Natural killer cell treated with Interleukin-12 subunit alpha and Interleukin-12 subunit beta and Interleukin-15 and Interleukin-18, amount 100 ng/mL, for 72 hours (primary cell): ENCODE measurements around the gene RANGRF. TPM values are rescaled to one million over a fixed set of nuclear protein-coding genes. Genes with fewer than 3 reads are reported as not detected.
A peak's percentile ranks its signal among the peaks of the same experiment; 100 is the strongest.

Source experiments
- ATAC-seq, 2 donors: fragments of 150-1000 bp; cut with Tn5 transposase in 1 of 2; sonication (Bioruptor Pico), chemical (Tn5 transposase) in 1 of 2; 2 replicates each; pipeline ENCODE4 v1.10.0; 2021
- DNase-seq: peaks from one replicate; pipeline ENCODE4 v3.0.0; 2022; ENCODE audit warnings: low spot score
- H3K27ac Mint-ChIP-seq, 2 donors: 1 replicate in 1 of 2; 2 replicates in 1 of 2; pipeline ENCODE4 v1.8.0; 2022; ENCODE audit warnings: mixed read lengths in 2 of 2, mild to moderate bottlenecking in 1 of 2, moderate library complexity in 1 of 2
- H3K27me3 Mint-ChIP-seq, 2 donors: 1 replicate in 1 of 2; 2 replicates in 1 of 2; pipeline ENCODE4 v1.8.0; 2022; ENCODE audit warnings: mixed read lengths in 2 of 2
- H3K36me3 Mint-ChIP-seq: one replicate; pipeline ENCODE4 v1.8.0; 2022; ENCODE audit warnings: mixed read lengths
- H3K4me1 Mint-ChIP-seq, 2 donors: 1 replicate in 1 of 2; 2 replicates in 1 of 2; pipeline ENCODE4 v1.8.0; 2022; ENCODE audit warnings: low read depth in 2 of 2, mixed read lengths in 2 of 2, mild to moderate bottlenecking in 1 of 2
- H3K4me3 Mint-ChIP-seq: one replicate; pipeline ENCODE4 v1.8.0; 2022; ENCODE audit warnings: mixed read lengths
- H3K9me3 Mint-ChIP-seq: 2 replicates; pipeline ENCODE4 v1.8.0; 2022; ENCODE audit warnings: mixed read lengths
- total RNA-seq, 2 donors: library from RNA; stranded (reverse); gene quantifications; one replicate each; pipeline ENCODE4 v1.2.3, GENCODE V29; 2022

RANGRF gene
- total RNA-seq, 2 donors from 2014 or later: 46.9 to 62.8 TPM

- Mint-ChIP-seq H3K27ac (no peak overlapping the region), H3K36me3 (no peaks in the 10 kb centered on the region), H3K27me3 (peaks cover 8% of the 10 kb centered on the region in 2 donors), H3K4me3 (no peak overlapping the region), H3K4me1 (no peaks in the 10 kb centered on the region), H3K9me3 (no peaks in the 10 kb centered on the region)
- DNase-seq (no peak), ATAC-seq (no peak)
Measured at GRCh38 chr17:8312726-8313600, 24.5 kb downstream of the RANGRF start.

DNA sequence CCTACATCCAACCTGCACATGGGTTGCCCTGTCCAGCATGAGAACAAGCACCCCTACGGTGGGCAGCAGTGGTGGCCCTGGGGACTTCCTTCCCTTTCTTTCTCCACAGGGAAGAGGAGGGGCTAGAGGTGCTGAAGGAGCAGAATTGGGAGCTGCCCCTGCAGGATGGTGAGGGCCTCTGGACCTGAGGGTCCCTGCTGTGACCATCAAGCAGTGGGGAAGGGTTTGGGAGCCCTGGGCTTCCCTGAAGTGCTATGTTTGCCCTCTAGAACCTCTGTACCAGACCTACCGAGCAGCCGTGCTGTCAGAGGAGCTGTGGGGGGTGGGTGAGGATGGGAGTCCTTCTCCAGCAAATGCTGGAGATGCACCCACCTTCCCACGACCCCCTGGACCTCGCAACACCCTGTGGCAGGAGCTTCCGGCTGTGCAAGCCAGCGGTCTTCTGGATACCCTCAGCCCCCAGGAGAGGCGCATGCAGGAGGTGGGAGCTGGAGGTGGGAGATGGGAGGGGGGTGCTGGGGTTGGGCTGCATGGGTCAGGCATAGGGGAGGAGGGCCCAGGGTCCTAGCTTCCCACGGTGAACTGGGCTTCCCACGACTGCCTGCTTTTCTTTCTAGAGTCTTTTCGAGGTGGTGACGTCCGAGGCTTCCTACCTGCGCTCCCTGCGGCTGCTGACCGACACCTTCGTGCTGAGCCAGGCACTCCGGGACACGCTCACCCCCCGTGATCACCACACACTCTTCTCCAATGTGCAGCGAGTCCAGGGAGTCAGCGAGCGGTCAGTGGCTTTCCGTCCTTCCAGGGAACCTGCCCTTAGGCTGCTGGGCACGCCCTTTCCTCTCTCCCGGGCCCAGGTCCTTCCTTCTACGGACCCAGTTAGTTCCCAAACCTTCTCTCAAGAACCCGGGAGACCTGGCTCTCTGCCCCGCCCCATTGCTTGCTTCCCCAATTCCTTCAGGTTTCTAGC is 26.6 kb downstream of the RANGRF start:
- H3K4me1 Mint-ChIP-seq: no peaks in the 10 kb centered on the region
- ATAC-seq: no peak
- H3K9me3 Mint-ChIP-seq: no peaks in the 10 kb centered on the region
- no peaks in the 10 kb centered on the region for H3K36me3 Mint-ChIP-seq
- DNase-seq: no peak
- H3K27ac Mint-ChIP-seq: no peak overlapping the region
- H3K4me3 Mint-ChIP-seq: no peak overlapping the region
- peaks cover 8% of the 10 kb centered on the region in 2 donors for H3K27me3 Mint-ChIP-seq

GRCh38 chr17:8315764-8316217 is 27.3 kb downstream of the RANGRF start:
- DNase-seq (no peak), ATAC-seq (no peak)
- Mint-ChIP-seq H3K4me1 (no peaks in the 10 kb centered on the region), H3K4me3 (no peak overlapping the region), H3K9me3 (no peaks in the 10 kb centered on the region), H3K36me3 (no peaks in the 10 kb centered on the region), H3K27me3 (peaks cover 8% of the 10 kb centered on the region in 2 donors), H3K27ac (no peak overlapping the region)

- Mint-ChIP-seq H3K27me3 (peaks cover 8% of the 10 kb centered on the region in 2 donors), H3K9me3 (no peaks in the 10 kb centered on the region), H3K36me3 (no peaks in the 10 kb centered on the region), H3K4me3 (no peak overlapping the region), H3K4me1 (no peaks in the 10 kb centered on the region), H3K27ac (no peak overlapping the region)
- ATAC-seq (no peak), DNase-seq (no peak)
Measured at GRCh38 chr17:8318010-8318935, 29.8 kb downstream of the RANGRF start.

GRCh38 chr17:8320262-8320661 is 31.8 kb downstream of the RANGRF start:
- no peaks in the 10 kb centered on the region for H3K36me3 Mint-ChIP-seq
- H3K4me1 Mint-ChIP-seq: no peaks in the 10 kb centered on the region

DNA sequence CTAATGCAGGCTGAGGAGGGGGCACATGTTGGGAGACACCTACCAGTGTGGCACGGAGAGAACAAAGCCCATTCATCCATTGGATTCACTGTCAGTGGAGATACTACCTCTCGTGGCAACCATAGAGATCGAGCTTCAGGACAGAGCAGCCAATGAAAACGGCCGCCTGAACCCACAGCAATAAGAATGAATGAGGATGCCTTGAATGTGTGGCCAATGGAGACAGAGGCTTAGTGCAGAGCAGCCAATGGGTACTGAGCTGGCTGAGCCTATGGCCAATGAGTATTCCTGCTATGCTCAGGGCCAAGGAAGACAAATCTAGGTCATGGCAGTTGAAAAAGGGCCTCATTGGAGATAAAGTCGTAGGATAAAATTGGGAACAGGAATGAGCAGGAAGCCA is 32.5 kb downstream of the RANGRF start:
- Mint-ChIP-seq H3K4me1 (no peaks in the 10 kb centered on the region), H3K9me3 (no peaks in the 10 kb centered on the region), H3K27me3 (peaks cover 0 to 18% of the 10 kb centered on the region in 2 donors), H3K36me3 (no peaks in the 10 kb centered on the region), H3K4me3 (no peak overlapping the region), H3K27ac (no peak overlapping the region)
- DNase-seq: no peak
- ATAC-seq: peak in 1 of 2 donors; percentile 16

More at GRCh38 chr17:8320262-8320661, 31.8 kb downstream of the RANGRF start:
- Mint-ChIP-seq H3K27me3 (peaks cover 0 to 15% of the 10 kb centered on the region in 2 donors), H3K9me3 (no peaks in the 10 kb centered on the region), H3K27ac (no peak overlapping the region), H3K4me3 (no peak overlapping the region)
- ATAC-seq (no peak), DNase-seq (no peak)

DNA sequence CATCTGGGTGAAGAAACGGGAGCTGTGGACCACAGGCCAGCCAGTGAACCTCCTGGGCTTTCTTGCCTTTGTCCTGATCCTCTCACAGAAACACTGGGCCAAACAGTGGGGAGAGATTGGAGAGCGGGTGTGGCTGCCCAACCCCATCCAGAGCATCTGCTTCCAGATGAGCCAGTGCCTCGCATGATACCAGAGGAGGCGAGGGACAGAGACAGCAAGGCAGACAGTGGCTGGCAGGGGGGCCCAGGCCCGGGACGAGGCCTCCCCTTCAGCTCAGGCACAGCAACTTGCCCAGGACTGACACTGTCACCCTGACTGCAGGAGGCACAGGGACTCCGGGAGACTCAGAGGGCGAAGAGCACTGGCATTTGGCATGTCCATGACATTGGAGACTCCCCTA is 33.6 kb downstream of the RANGRF start:
- Mint-ChIP-seq H3K9me3 (no peaks in the 10 kb centered on the region), H3K4me1 (peaks cover 7% of the 10 kb centered on the region in 2 donors), H3K36me3 (no peaks in the 10 kb centered on the region), H3K27ac (no peak overlapping the region), H3K4me3 (no peak overlapping the region), H3K27me3 (peaks cover 0 to 21% of the 10 kb centered on the region in 2 donors)
- ATAC-seq (no peak), DNase-seq (no peak)

- DNase-seq: no peak
- Mint-ChIP-seq H3K27me3 (peaks cover 0 to 23% of the 10 kb centered on the region in 2 donors), H3K9me3 (no peaks in the 10 kb centered on the region), H3K36me3 (no peaks in the 10 kb centered on the region), H3K4me3 (no peak overlapping the region), H3K27ac (no peak overlapping the region), H3K4me1 (peaks cover 7% of the 10 kb centered on the region in 2 donors)
- no peak for ATAC-seq
Measured at GRCh38 chr17:8324132-8324531, 35.7 kb downstream of the RANGRF start.

DNA sequence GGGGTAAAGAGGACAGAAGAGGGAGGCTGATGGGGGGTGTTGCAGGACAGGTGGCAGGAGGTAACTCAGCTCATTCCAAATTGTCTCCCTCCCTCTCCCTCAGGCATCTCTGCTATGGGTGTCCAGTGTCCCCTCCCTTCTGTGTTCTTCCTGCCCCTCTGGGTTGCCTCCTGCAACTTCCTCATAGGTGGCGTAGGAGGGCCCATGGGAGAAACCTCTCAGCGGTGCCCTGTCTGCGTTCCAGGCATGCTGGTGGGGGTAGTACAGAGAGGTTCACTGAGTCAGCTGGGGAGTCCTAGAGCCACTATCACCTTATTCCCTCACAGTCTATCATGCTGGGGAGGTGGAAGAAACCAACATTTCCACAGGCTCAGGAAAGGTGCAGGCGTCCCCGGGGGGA is 36.5 kb downstream of the RANGRF start:
- H3K27ac Mint-ChIP-seq: peak overlapping the region in 1 of 2 donors; percentile 23
- H3K9me3 Mint-ChIP-seq: no peaks in the 10 kb centered on the region
- peaks cover 0 to 23% of the 10 kb centered on the region in 2 donors for H3K27me3 Mint-ChIP-seq
- H3K4me3 Mint-ChIP-seq: no peak overlapping the region
- no peaks in the 10 kb centered on the region for H3K36me3 Mint-ChIP-seq
- H3K4me1 Mint-ChIP-seq: peaks cover 7% of the 10 kb centered on the region in 2 donors
- DNase-seq: no peak
- no peak for ATAC-seq

DNA sequence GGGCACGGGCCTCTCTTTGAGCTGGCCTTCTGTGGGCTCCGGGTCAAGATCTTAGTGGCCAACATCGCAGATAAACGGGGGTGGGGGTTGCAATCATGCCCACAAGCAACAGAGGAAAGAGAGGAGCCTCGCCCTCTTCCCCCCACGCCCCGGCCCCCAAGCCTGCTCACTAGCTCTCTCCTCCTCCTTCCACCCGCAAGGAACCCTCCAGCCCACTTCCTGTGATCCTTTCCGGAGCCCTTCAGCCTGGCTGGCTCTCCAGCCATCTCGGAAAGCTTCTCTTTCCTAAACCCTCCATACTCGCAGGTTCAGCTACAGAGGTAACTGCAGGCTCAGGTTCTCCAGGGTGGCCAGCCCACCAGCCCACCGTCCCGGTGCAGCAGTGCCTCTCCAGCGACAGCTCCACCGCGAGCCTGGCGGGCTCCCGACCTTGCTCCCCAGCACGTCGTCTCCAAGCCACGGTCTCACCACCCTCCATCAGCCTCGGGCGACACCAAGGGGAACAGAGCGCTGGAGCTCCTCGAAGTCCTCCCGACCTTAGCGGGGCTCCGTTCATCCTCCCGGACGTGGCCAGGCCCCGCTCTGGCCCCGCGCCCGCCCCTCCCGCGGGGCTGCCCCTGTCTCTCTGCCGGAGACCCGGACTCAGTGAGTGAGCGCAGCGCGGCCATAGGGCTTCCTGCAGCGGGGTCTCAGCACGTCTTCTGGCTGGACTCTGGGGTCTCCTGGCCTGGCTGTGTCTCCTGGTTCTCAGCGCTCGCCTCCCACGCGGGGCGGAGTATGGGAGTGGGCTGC is 38.2 kb downstream of the RANGRF start:
- Mint-ChIP-seq H3K36me3 (no peaks in the 10 kb centered on the region), H3K4me3 (peak overlapping the region; percentile 59), H3K27ac (no peak overlapping the region), H3K27me3 (peaks cover 0 to 23% of the 10 kb centered on the region in 2 donors), H3K9me3 (no peaks in the 10 kb centered on the region), H3K4me1 (peaks cover 7% of the 10 kb centered on the region in 2 donors)
- peak; percentile 69 to 74 for ATAC-seq
- DNase-seq: no peak

DNA sequence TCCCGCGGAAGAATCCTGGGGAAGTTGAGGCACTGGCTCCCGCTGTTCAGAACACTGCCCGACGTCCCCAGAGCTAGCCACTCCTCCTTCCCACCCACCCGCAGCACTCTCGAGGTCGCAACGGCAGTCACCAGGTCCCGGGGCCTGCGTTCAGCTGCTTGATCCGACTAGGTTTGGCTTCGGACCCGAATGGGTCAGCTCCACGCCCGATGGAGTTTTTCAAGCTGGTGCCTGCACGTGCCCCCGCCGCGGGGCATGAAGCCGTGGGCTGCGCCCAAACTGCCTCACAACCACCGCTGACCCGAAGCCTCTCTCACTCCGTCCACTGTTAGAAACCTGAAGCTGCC is 38.8 kb downstream of the RANGRF start:
- Mint-ChIP-seq H3K27ac (no peak overlapping the region), H3K4me1 (peaks cover 7% of the 10 kb centered on the region in 2 donors), H3K9me3 (no peaks in the 10 kb centered on the region), H3K27me3 (peaks cover 0 to 23% of the 10 kb centered on the region in 2 donors), H3K36me3 (no peaks in the 10 kb centered on the region), H3K4me3 (peak overlapping the region; percentile 59)
- no peak for DNase-seq
- ATAC-seq: no peak

DNA sequence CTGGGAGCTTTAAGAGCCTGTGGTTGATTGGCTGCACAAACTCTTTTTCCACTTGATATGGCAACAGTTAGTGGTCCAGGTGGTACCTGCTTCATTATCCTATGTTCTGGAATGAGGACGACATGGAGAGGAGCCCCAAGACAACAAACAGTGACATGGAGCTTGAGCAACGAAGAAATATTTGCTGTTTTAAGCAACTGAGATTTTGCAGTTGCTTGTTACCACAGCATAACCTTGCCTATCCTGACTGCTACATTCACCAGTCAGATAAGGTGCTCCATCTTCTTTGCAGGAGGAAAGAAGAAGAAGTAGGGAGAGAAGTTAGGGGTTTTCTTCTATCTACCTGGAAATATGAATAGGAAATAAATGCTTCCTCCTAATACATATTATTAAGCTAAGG is 43.7 kb downstream of the RANGRF start:
- Mint-ChIP-seq H3K27me3 (peaks cover 0 to 5% of the 10 kb centered on the region in 2 donors), H3K4me1 (no peaks in the 10 kb centered on the region), H3K4me3 (no peak overlapping the region), H3K27ac (no peak overlapping the region), H3K36me3 (no peaks in the 10 kb centered on the region), H3K9me3 (no peaks in the 10 kb centered on the region)
- ATAC-seq (no peak), DNase-seq (no peak)
